Neural cell (in vitro differentiated cells): ENCODE measurements around the gene DSC1. TPM values are rescaled to one million over a fixed set of nuclear protein-coding genes. Genes with fewer than 3 reads are reported as not detected.

Experiments
- H2AFZ ChIP-seq: fragments of 200-600, 300-800 bp; sonication (generic), shearing (Covaris generic); 2 replicates; pipeline ENCODE4 v1.6.0; 2014; ENCODE audit warnings: low read depth, mild to moderate bottlenecking, antibody characterized with exemption, low read length, moderate library complexity
- H3F3A ChIP-seq: fragments of 200-600 bp; shearing (Covaris generic); 2 replicates; pipeline ENCODE4 v1.6.1; 2016; ENCODE audit warnings: mild to moderate bottlenecking, moderate library complexity, mixed read lengths, antibody characterized with exemption, low read length; ENCODE audit not compliant: insufficient read depth, poor library complexity, severe bottlenecking
- H3K27ac ChIP-seq: fragments of 200-600, 300-800 bp; sonication (generic), shearing (Covaris generic); 2 replicates; pipeline ENCODE4 v1.5.1; 2014; ENCODE audit warnings: mild to moderate bottlenecking, low read length, moderate library complexity
- H3K27me3 ChIP-seq: fragments of 300-800, 200-600 bp; sonication (generic), shearing (Covaris generic); 2 replicates; pipeline ENCODE4 v1.6.0; 2014; ENCODE audit warnings: mild to moderate bottlenecking, low read depth, low read length, moderate library complexity; ENCODE audit not compliant: insufficient read depth
- H3K36me3 ChIP-seq: fragments of 300-800, 200-600 bp; sonication (generic), shearing (Covaris generic); 2 replicates; pipeline ENCODE4 v1.5.1; 2014; ENCODE audit warnings: mild to moderate bottlenecking, antibody characterized with exemption, low read length, moderate library complexity; ENCODE audit not compliant: insufficient read depth
- H3K4me2 ChIP-seq: fragments of 300-800, 200-600 bp; sonication (generic), shearing (Covaris generic); 2 replicates; pipeline ENCODE4 v1.6.0; 2014; ENCODE audit warnings: mild to moderate bottlenecking, low read length
- H3K4me3 ChIP-seq: fragments of 300-800, 200-600 bp; sonication (generic), shearing (Covaris generic); 2 replicates; pipeline ENCODE4 v1.5.1; 2014; ENCODE audit warnings: mild to moderate bottlenecking, low read length, moderate library complexity
- H3K79me2 ChIP-seq: fragments of 200-600 bp; shearing (Covaris generic); replicated peaks from 2 replicates; pipeline ENCODE4 v1.6.0; 2014; ENCODE audit warnings: mild to moderate bottlenecking, low read length, moderate library complexity; ENCODE audit not compliant: insufficient read depth
- H3K9ac ChIP-seq: fragments of 300-800, 200-600 bp; sonication (generic), shearing (Covaris generic); 2 replicates; pipeline ENCODE4 v1.6.1; 2016; ENCODE audit warnings: mild to moderate bottlenecking, low read length, mixed read lengths
- H3K9me2 ChIP-seq: fragments of 200-600 bp; shearing (Covaris generic); 2 replicates; pipeline ENCODE4 v1.6.1; 2016; ENCODE audit warnings: mild to moderate bottlenecking, low read length, mixed read lengths; ENCODE audit not compliant: insufficient read depth
- H3K9me3 ChIP-seq: fragments of 200-600, 300-800 bp; sonication (generic), shearing (Covaris generic); 2 replicates; pipeline ENCODE4 v1.6.1; 2016; ENCODE audit warnings: mild to moderate bottlenecking, mixed run types, low read length, moderate library complexity, mixed read lengths
- H4K20me1 ChIP-seq: fragments of 200-600 bp; shearing (Covaris generic); 2 replicates; pipeline ENCODE4 v1.6.1; 2016; ENCODE audit warnings: mild to moderate bottlenecking, mixed run types; ENCODE audit not compliant: insufficient read depth
- CTCF ChIP-seq: fragments of 450-650 bp; IDR thresholded peaks from 2 replicates; pipeline ENCODE4 v1.5.1; 2014; ENCODE audit warnings: antibody characterized with exemption, mild to moderate bottlenecking, moderate library complexity; ENCODE audit not compliant: poor library complexity, severe bottlenecking
- EP300 ChIP-seq: fragments of 450-650 bp; conservative IDR thresholded peaks from 2 replicates; pipeline ENCODE4 v1.6.1; 2014; ENCODE audit warnings: antibody characterized with exemption, mild to moderate bottlenecking, moderate library complexity; ENCODE audit not compliant: poor library complexity, severe bottlenecking
- EZH2 ChIP-seq: fragments of 200-600, 300-800 bp; shearing (Covaris generic), sonication (generic); IDR thresholded peaks from 2 replicates; pipeline ENCODE4 v1.6.1; 2014; ENCODE audit warnings: antibody characterized with exemption, low read length, borderline replicate concordance, mild to moderate bottlenecking; ENCODE audit not compliant: insufficient read depth, poor library complexity, severe bottlenecking
- MXI1 ChIP-seq: fragments of 450-650 bp; conservative IDR thresholded peaks from 2 replicates; pipeline ENCODE4 v1.6.1; 2014; ENCODE audit warnings: antibody characterized with exemption, mild to moderate bottlenecking; ENCODE audit not compliant: poor library complexity, severe bottlenecking
- POLR2AphosphoS5 ChIP-seq: IDR thresholded peaks from 2 replicates; pipeline ENCODE4 v1.6.1; 2012
- RAD21 ChIP-seq: fragments of 450-650 bp; conservative IDR thresholded peaks from 2 replicates; pipeline ENCODE4 v1.6.1; 2014; ENCODE audit warnings: antibody characterized with exemption, mild to moderate bottlenecking, moderate library complexity
- REST ChIP-seq: IDR thresholded peaks from 2 replicates; pipeline ENCODE4 v1.6.1; 2012; ENCODE audit warnings: borderline replicate concordance
- SMC3 ChIP-seq: fragments of 450-650 bp; conservative IDR thresholded peaks from 2 replicates; pipeline ENCODE4 v1.6.1; 2014; ENCODE audit warnings: antibody characterized with exemption, mild to moderate bottlenecking, moderate library complexity; ENCODE audit not compliant: poor library complexity
- TAF1 ChIP-seq: IDR thresholded peaks from 2 replicates; pipeline ENCODE4 v1.6.1; 2012; ENCODE audit warnings: low read depth
- polyA plus RNA-seq: library from polyadenylated mRNA; depleted of rRNA; stranded (reverse); fragments of >200 nt; gene quantifications from 2 replicates; pipeline ENCODE4 v1.2.3, GENCODE V29; 2014

Gene DSC1
- polyA plus RNA-seq, 1 donor from 2014 or later, result not detected

- Histone ChIP-seq H3F3A (no peaks in the 10 kb centered on the region), H3K9me3 (no peaks in the 10 kb centered on the region), H3K27ac (no peak overlapping the region), H4K20me1 (no peaks in the 10 kb centered on the region), H3K36me3 (peaks cover 8% of the 10 kb centered on the region), H3K9ac (no peak overlapping the region), H3K79me2 (no peaks in the 10 kb centered on the region), H3K4me2 (no peak overlapping the region), H3K4me3 (no peak overlapping the region), H3K27me3 (no peaks in the 10 kb centered on the region), H3K9me2 (no peaks in the 10 kb centered on the region), H2AFZ (no peak overlapping the region)
- TF ChIP-seq EZH2 (no peak), TAF1 (no peak), RAD21 (no peak), EP300 (no peak), SMC3 (no peak), POLR2AphosphoS5 (no peak), CTCF (no peak), MXI1 (no peak), REST (no peak)
Measured at GRCh38 chr18:31088532-31088931, 74.1 kb downstream of the DSC1 start.

- no peak overlapping the region for H3K27ac ChIP-seq
- no peaks in the 10 kb centered on the region for H3K79me2 ChIP-seq
- no peaks in the 10 kb centered on the region for H3K9me3 ChIP-seq
- no peak overlapping the region for H2AFZ ChIP-seq
- no peaks in the 10 kb centered on the region for H3K9me2 ChIP-seq
- TF ChIP-seq EP300, result no peak
- TF ChIP-seq EZH2, result no peak
- TF ChIP-seq TAF1, result no peak
- no peak for TF ChIP-seq CTCF
- H3K36me3 ChIP-seq, result no peaks in the 10 kb centered on the region
- no peak overlapping the region for H3K4me2 ChIP-seq
- no peaks in the 10 kb centered on the region for H4K20me1 ChIP-seq
- no peaks in the 10 kb centered on the region for H3K27me3 ChIP-seq
- no peak overlapping the region for H3K9ac ChIP-seq
- H3F3A ChIP-seq, result no peaks in the 10 kb centered on the region
- H3K4me3 ChIP-seq, result no peak overlapping the region
Measured at GRCh38 chr18:31079973-31080372, 82.7 kb downstream of the DSC1 start.

Other genes starting within 250 kb of the DSC1 start
- gene DSC3, start 120.1 kb downstream of the DSC1 start, polyA plus RNA-seq, result 0.10 TPM in 1 of 2 replicates, not detected in the other
- gene DSC2, start 60.4 kb downstream of the DSC1 start, polyA plus RNA-seq, result 14.5 and 16.3 TPM in 2 replicates
- not detected in 2 replicates for gene DSG1, start 155.3 kb upstream of the DSC1 start, polyA plus RNA-seq
- gene DSG4, start 213.9 kb upstream of the DSC1 start, polyA plus RNA-seq, result not detected in 2 replicates